Pancreas (tissue), 10 donors: ENCODE data around the gene CTNNA3. TPM values are rescaled to one million over a fixed set of nuclear protein-coding genes. Genes with fewer than 3 reads are reported as not detected.

ENCODE experiments used
- ATAC-seq, 4 donors: fragments of 200-7000 bp; cut with Tn5 transposase; one replicate each; pipeline versions ENCODE4 v1.8.0 to v1.9.1; 2020; ENCODE audit warnings: mild to moderate bottlenecking in 4 of 4, moderate library complexity in 4 of 4
- DNase-seq, 6 donors: peaks; one replicate each; pipeline ENCODE4 v3.0.0-alpha.2; 2020
- FAIRE-seq: peaks from 2 replicates; lab custom pipeline; 2012; peaks lifted over from hg19 to GRCh38; lab: Jason Lieb, UNC
- H3K27ac ChIP-seq, 4 donors: fragments of 200-600 bp; sonication (generic); 1 replicate in 3 of 4; 2 replicates in 1 of 4; pipeline versions ENCODE4 v1.5.0 to v1.8.0; 2020
- H3K27me3 ChIP-seq, 4 donors: fragments of 200-600 bp; one replicate each; pipeline ENCODE4 v1.8.0; 2021
- H3K36me3 ChIP-seq, 3 donors: fragments of 200-600 bp; sonication (generic) in 1 of 3; one replicate each; pipeline versions ENCODE4 v1.5.0 to v1.8.0; 2020 to 2021
- H3K4me1 ChIP-seq, 3 donors: fragments of 200-600 bp; one replicate each; pipeline ENCODE4 v1.8.0; 2021
- H3K4me3 ChIP-seq, 4 donors: fragments of 200-600 bp; sonication (generic) in 2 of 4; one replicate each; pipeline versions ENCODE4 v1.5.0 to v1.8.0; 2020 to 2021
- H3K9me3 ChIP-seq, 4 donors: fragments of 200-600 bp; one replicate each; pipeline ENCODE4 v1.8.0; 2021
- CTCF ChIP-seq, 4 donors: fragments of 200-600 bp; sonication (generic) in 3 of 4; IDR thresholded peaks; one replicate each; pipeline versions ENCODE4 v1.5.0 to v1.8.0; 2021; ENCODE audit warnings: antibody characterized with exemption in 4 of 4
- WGBS, 2 donors: extraction: QIAGEN DNeasy Blood & Tissue Kit; methylation state at CpG; one replicate each; pipeline ENCODE4 v1.1.7; 2013; 5-methylcytosine and 5-hydroxymethylcytosine counted together
- intact Hi-C, 3 donors: fragments of 100-400 bp; cut with DNase I; formaldehyde crosslinking; loops; one replicate each; pipeline versions ENCODE4 v1.11.1 to v1.14.2; 2022
- polyA plus RNA-seq, 2 donors: library from polyadenylated mRNA; stranded (reverse); fragments of 200-250 nt; gene quantifications; one replicate each; pipeline ENCODE4 v1.2.3, GENCODE V29; 2013
- total RNA-seq, 6 donors: library from RNA; stranded (reverse); fragmentation: NEBNext Ultra II Directional in 4 of 6; extraction: Animal tissue kit (Norgen Biotek cat#: 25700) in 4 of 6; gene quantifications; one replicate each; pipeline versions ENCODE4 v1.2.1 to v1.2.4, GENCODE V29; 2021 to 2023
- donor health status: healthy with polysubstance abuse.
- donor health status: DM: no; HTN: no; CAD: no; lungs with moderate emphysema.
- donor health status: DM: no; HTN: no; CAD: no.
- donor health status: control.
- donor health status: control.
- donor health status: Bipolar disorder and iron deficiency.
- donor health status: DM: yes; HTN: yes; CAD: no.
- donor health status: DM: no; HTN: no; CAD: no.
- donor health status: DM: no; HTN: no; CAD: no.
- donor health status: DM: yes; HTN: yes; CAD: no.

Gene CTNNA3
- total and polyA plus RNA-seq, 8 donors: 0.02 to 0.83 (median 0.21) TPM

GRCh38 chr10:67100951-67101350 lies 595.0 kb downstream of the CTNNA3 start:
- no peaks in the 10 kb centered on the region for H3K9me3 ChIP-seq
- H3K4me3 ChIP-seq: no peak overlapping the region
- no peak overlapping the region for H3K27ac ChIP-seq
- DNase-seq (no peak), ATAC-seq (no peak), FAIRE-seq (no peak)
- H3K36me3 ChIP-seq: no peaks in the 10 kb centered on the region
- H3K27me3 ChIP-seq: no peaks in the 10 kb centered on the region
- TF ChIP-seq CTCF (IDR thresholded peaks at IDR 0.05): no peak
- WGBS, 2 donors: 82 to 91% methylated on average over 3 of the region's 3 CpGs
- H3K4me1 ChIP-seq: no peaks in the 10 kb centered on the region
- intact Hi-C loops: no loop called here

GRCh38 chr10:67098461-67098860 lies 597.5 kb downstream of the CTNNA3 start:
- no peak for TF ChIP-seq CTCF (IDR thresholded peaks at IDR 0.05)
- FAIRE-seq (no peak), DNase-seq (no peak), ATAC-seq (no peak)
- Histone ChIP-seq H3K4me1 (no peaks in the 10 kb centered on the region), H3K9me3 (no peaks in the 10 kb centered on the region), H3K27ac (no peak overlapping the region), H3K27me3 (no peaks in the 10 kb centered on the region), H3K36me3 (no peaks in the 10 kb centered on the region), H3K4me3 (no peak overlapping the region)
- intact Hi-C loops: no loop called here
- 70 to 76% methylated on average over 2 of the region's 2 CpGs for WGBS, 2 donors

GRCh38 chr10:67095531-67095930 lies 600.5 kb downstream of the CTNNA3 start:
- intact Hi-C loops: no loop called here
- DNase-seq (no peak), FAIRE-seq (no peak), ATAC-seq (no peak)
- Histone ChIP-seq H3K27me3 (no peaks in the 10 kb centered on the region), H3K36me3 (no peaks in the 10 kb centered on the region), H3K9me3 (no peaks in the 10 kb centered on the region), H3K4me1 (no peaks in the 10 kb centered on the region), H3K27ac (no peak overlapping the region), H3K4me3 (no peak overlapping the region)
- 46 to 51% methylated on average over 2 of the region's 2 CpGs for WGBS, 2 donors
- no peak for TF ChIP-seq CTCF (IDR thresholded peaks at IDR 0.05)

GRCh38 chr10:67088036-67088435 lies 608.0 kb downstream of the CTNNA3 start:
- no peaks in the 10 kb centered on the region for H3K36me3 ChIP-seq
- no peaks in the 10 kb centered on the region for H3K4me1 ChIP-seq
- no peak overlapping the region for H3K4me3 ChIP-seq
- intact Hi-C loops: no loop called here
- ATAC-seq (no peak), DNase-seq (no peak), FAIRE-seq (no peak)
- H3K27ac ChIP-seq: no peak overlapping the region
- H3K9me3 ChIP-seq: no peaks in the 10 kb centered on the region
- WGBS, 2 donors: 52 to 73% methylated on average over 1 of the region's 1 CpG
- no peaks in the 10 kb centered on the region for H3K27me3 ChIP-seq
- no peak for TF ChIP-seq CTCF (IDR thresholded peaks at IDR 0.05)

GRCh38 chr10:67087135-67087425 lies 608.9 kb downstream of the CTNNA3 start:
- no peak for TF ChIP-seq CTCF (IDR thresholded peaks at IDR 0.05)
- no peak for FAIRE-seq
- Histone ChIP-seq H3K27ac (no peak overlapping the region), H3K4me3 (no peak overlapping the region), H3K9me3 (no peaks in the 10 kb centered on the region), H3K36me3 (no peaks in the 10 kb centered on the region), H3K4me1 (no peaks in the 10 kb centered on the region), H3K27me3 (no peaks in the 10 kb centered on the region)
- no peak for DNase-seq
- intact Hi-C loops: no loop called here
- no peak for ATAC-seq
